Choroid plexus epithelial cell (primary cell): ENCODE data around the gene ARMC7.

Experiments
- DNase-seq: peaks from one replicate; pipeline ENCODE4 v3.0.0-alpha.2; 2010; ENCODE audit warnings: low read depth
- H3K4me3 ChIP-seq: 2 replicates; pipeline ENCODE4 v1.5.1; 2011; ENCODE audit warnings: low read depth, mild to moderate bottlenecking, control low read depth, low read length, moderate library complexity
- TF ChIP-seq, protein P1 (sequence below): conservative IDR thresholded peaks from 2 replicates; pipeline ENCODE4 v1.5.1; 2011; ENCODE audit warnings: low read depth, mild to moderate bottlenecking, control low read depth, inconsistent platforms, low read length, moderate library complexity

The ARMC7 gene

DNA sequence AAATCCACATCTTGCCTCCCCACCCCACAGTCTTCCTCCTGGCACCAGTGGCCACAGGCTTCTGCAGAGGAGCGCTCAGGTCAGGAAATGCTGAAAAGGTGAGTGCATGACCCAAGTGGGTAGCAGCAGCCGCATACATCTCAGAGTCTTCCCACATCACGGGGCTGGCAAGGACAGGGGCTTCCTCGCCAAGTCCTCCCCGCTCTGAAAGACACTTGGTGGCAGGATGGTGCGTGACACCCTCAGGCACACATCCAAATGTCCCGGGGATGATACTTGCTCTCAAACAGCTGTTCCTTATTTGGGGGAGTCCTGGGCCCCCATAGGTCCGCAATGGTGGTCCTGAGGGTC, 30.8 kb upstream of the ARMC7 start:
- no peak overlapping the region for H3K4me3 ChIP-seq
- no peak for DNase-seq
- TF ChIP-seq, protein P1, sequence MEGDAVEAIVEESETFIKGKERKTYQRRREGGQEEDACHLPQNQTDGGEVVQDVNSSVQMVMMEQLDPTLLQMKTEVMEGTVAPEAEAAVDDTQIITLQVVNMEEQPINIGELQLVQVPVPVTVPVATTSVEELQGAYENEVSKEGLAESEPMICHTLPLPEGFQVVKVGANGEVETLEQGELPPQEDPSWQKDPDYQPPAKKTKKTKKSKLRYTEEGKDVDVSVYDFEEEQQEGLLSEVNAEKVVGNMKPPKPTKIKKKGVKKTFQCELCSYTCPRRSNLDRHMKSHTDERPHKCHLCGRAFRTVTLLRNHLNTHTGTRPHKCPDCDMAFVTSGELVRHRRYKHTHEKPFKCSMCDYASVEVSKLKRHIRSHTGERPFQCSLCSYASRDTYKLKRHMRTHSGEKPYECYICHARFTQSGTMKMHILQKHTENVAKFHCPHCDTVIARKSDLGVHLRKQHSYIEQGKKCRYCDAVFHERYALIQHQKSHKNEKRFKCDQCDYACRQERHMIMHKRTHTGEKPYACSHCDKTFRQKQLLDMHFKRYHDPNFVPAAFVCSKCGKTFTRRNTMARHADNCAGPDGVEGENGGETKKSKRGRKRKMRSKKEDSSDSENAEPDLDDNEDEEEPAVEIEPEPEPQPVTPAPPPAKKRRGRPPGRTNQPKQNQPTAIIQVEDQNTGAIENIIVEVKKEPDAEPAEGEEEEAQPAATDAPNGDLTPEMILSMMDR = no peak

- no peak for DNase-seq
- TF ChIP-seq, protein P1 = no peak
These were observed 27.9 kb upstream of the ARMC7 start for GRCh38 chr17:75081611-75082540.

GRCh38 chr17:75082683-75083082, 27.1 kb upstream of the ARMC7 start:
- TF ChIP-seq, protein P1 = no peak
- H3K4me3 ChIP-seq = no peak overlapping the region
- DNase-seq = no peak

More at GRCh38 chr17:75081611-75082540, 27.9 kb upstream of the ARMC7 start:
- no peak overlapping the region for H3K4me3 ChIP-seq

- peak; percentile 95 for DNase-seq
- no peak overlapping the region for H3K4me3 ChIP-seq
- TF ChIP-seq, protein P1 = peak; percentile 7
These were observed 25.6 kb upstream of the ARMC7 start for GRCh38 chr17:75084039-75084660.

- TF ChIP-seq, protein P1 = no peak
- H3K4me3 ChIP-seq = no peak overlapping the region
- no peak for DNase-seq
These were observed 23.1 kb upstream of the ARMC7 start for GRCh38 chr17:75086496-75087181.

DNA sequence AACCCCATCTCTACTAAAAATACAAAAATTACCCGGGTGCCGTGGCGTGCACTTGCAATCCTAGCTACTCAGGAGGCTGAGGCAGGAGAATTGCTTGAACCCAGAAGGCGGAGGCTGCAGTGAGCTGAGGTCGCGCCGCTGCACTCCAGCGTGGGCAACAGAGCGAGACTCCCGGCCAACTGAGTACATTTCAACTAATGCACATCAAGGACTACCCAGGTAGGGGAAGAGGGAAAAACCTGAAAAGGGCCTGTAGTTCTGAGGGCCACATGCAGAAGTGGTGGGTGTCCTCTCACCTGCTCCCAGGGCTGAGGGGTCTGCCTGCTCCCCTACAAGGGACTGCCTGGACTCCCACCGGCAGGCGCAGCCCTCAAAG, 22.6 kb upstream of the ARMC7 start:
- peak overlapping the region; percentile 58 for H3K4me3 ChIP-seq
- no peak for DNase-seq
- TF ChIP-seq, protein P1 = no peak
